H1 (cell line): ENCODE measurements around the gene VPS54. TPM values are rescaled to one million over a fixed set of nuclear protein-coding genes. Genes with fewer than 3 reads are reported as not detected.

Source experiments
- CTCF ChIA-PET: fragments of 300-600 bp; sonication (Branson Sonifier 250); formaldehyde crosslinking; loops from one replicate; lab custom pipeline; 2021; ENCODE audit not compliant: partially characterized antibody; lab: Charles Lee
- POLR2A ChIA-PET: fragments of 300-600 bp; sonication (Branson Sonifier 250); formaldehyde crosslinking; loops from one replicate; lab custom pipeline; 2021; ENCODE audit warnings: inconsistent platforms; ENCODE audit not compliant: partially characterized antibody; lab: Charles Lee
- DNase-seq, 2 experiments: peaks; one replicate each; pipeline versions ENCODE4 v3.0.0 to v3.0.0-alpha.2; 2010 to 2022; ENCODE audit warnings: low spot score in 2 of 2, low read depth in 1 of 2, mixed read lengths in 1 of 2
- FAIRE-seq: peaks from 2 replicates; lab custom pipeline; 2011; peaks lifted over from hg19 to GRCh38; lab: Jason Lieb, UNC
- H2AFZ ChIP-seq: 2 replicates; pipeline ENCODE4 v1.8.1; 2012; ENCODE audit warnings: low read length, inconsistent platforms
- H2AK5ac ChIP-seq: 2 replicates; pipeline ENCODE4 v1.6.1; 2013; ENCODE audit warnings: low read depth, low read length
- H2BK120ac ChIP-seq: replicated peaks from 2 replicates; pipeline ENCODE3; 2013; ENCODE audit warnings: low read depth, low read length, inconsistent platforms
- H2BK12ac ChIP-seq: 2 replicates; pipeline ENCODE4 v1.6.1; 2013; ENCODE audit warnings: low read depth, low read length
- H2BK15ac ChIP-seq: 2 replicates; pipeline ENCODE4 v1.6.1; 2013; ENCODE audit warnings: low read length
- H2BK20ac ChIP-seq: 2 replicates; pipeline ENCODE4 v1.6.1; 2013; ENCODE audit warnings: low read length
- H2BK5ac ChIP-seq: 2 replicates; pipeline ENCODE4 v1.6.1; 2013; ENCODE audit warnings: low read depth, low read length
- H3K14ac ChIP-seq: 2 replicates; pipeline ENCODE4 v1.6.1; 2013; ENCODE audit warnings: inconsistent platforms; ENCODE audit not compliant: insufficient read length
- H3K18ac ChIP-seq: 2 replicates; pipeline ENCODE4 v1.6.1; 2013; ENCODE audit warnings: low read length; ENCODE audit errors: extremely low read depth
- H3K23ac ChIP-seq: 2 replicates; pipeline ENCODE4 v1.6.1; 2013; ENCODE audit warnings: inconsistent platforms; ENCODE audit not compliant: insufficient read length
- H3K23me2 ChIP-seq: 2 replicates; pipeline ENCODE4 v1.6.1; 2013; ENCODE audit warnings: low read depth, low read length
- H3K27ac ChIP-seq: 2 replicates; pipeline ENCODE4 v1.6.1; 2011; ENCODE audit warnings: low read depth, low read length, inconsistent platforms
- H3K27me3 ChIP-seq, 4 experiments: replicated peaks in 1 of 4; 1 replicate in 1 of 4; 2 replicates in 3 of 4; pipeline versions ENCODE4 v1.6.1 to v1.8.1; 2011 to 2013; ENCODE audit warnings: low read length in 3 of 4, mild to moderate bottlenecking in 3 of 4, inconsistent platforms in 2 of 4, mixed read lengths in 2 of 4, moderate library complexity in 1 of 4; ENCODE audit not compliant: control insufficient read depth in 3 of 4, insufficient read depth in 3 of 4; ENCODE audit errors: extremely low read depth in 1 of 4
- H3K36me3 ChIP-seq, 4 experiments: 2 replicates each; pipeline versions ENCODE4 v1.6.1 to v1.8.1; 2011 to 2013; ENCODE audit warnings: mild to moderate bottlenecking in 4 of 4, low read length in 3 of 4, moderate library complexity in 2 of 4, control low read depth in 1 of 4, inconsistent platforms in 1 of 4; ENCODE audit not compliant: insufficient read depth in 4 of 4, control insufficient read depth in 2 of 4
- H3K4ac ChIP-seq: replicated peaks from 2 replicates; pipeline ENCODE3; 2013; ENCODE audit warnings: low read length, low read depth, mixed read lengths, inconsistent platforms; ENCODE audit not compliant: insufficient read length
- H3K4me1 ChIP-seq, 4 experiments: replicated peaks in 1 of 4; 1 replicate in 1 of 4; 2 replicates in 3 of 4; pipeline versions ENCODE4 v1.6.1 to v1.8.1; 2011 to 2013; ENCODE audit warnings: low read length in 3 of 4, inconsistent platforms in 2 of 4, mixed read lengths in 1 of 4; ENCODE audit not compliant: insufficient read depth in 4 of 4, control insufficient read depth in 3 of 4
- H3K4me2 ChIP-seq, 2 experiments: 2 replicates each; pipeline versions ENCODE4 v1.6.1 to v1.8.1; 2011 to 2013; ENCODE audit warnings: low read depth in 2 of 2, low read length in 2 of 2, control low read depth in 1 of 2, inconsistent platforms in 1 of 2, mild to moderate bottlenecking in 1 of 2; ENCODE audit not compliant: insufficient read depth in 1 of 2
- H3K4me3 ChIP-seq, 4 experiments: fragments of 200-600, 300-600 bp in 1 of 4; sonication (generic), shearing (Covaris generic), sonication (Bioruptor Twin) in 1 of 4; 2 replicates each; pipeline versions ENCODE4 v1.5.1 to v1.8.1; 2011 to 2016; ENCODE audit warnings: low read length in 4 of 4, low read depth in 3 of 4, control low read depth in 2 of 4, inconsistent platforms in 2 of 4, mild to moderate bottlenecking in 2 of 4, mixed read lengths in 1 of 4, moderate library complexity in 1 of 4; ENCODE audit not compliant: insufficient read depth in 2 of 4; ENCODE audit errors: extremely low read depth in 1 of 4
- H3K56ac ChIP-seq: replicated peaks from 2 replicates; pipeline ENCODE3; 2013; ENCODE audit warnings: low read depth, mild to moderate bottlenecking, mixed read lengths, low read length, inconsistent platforms; ENCODE audit not compliant: insufficient read length
- H3K79me1 ChIP-seq: 2 replicates; pipeline ENCODE4 v1.6.1; 2013; ENCODE audit warnings: low read depth, low read length, control low read depth
- H3K79me2 ChIP-seq, 2 experiments: 2 replicates each; pipeline versions ENCODE4 v1.6.1 to v1.8.1; 2012 to 2013; ENCODE audit warnings: low read length in 2 of 2, mild to moderate bottlenecking in 2 of 2, inconsistent platforms in 1 of 2; ENCODE audit not compliant: insufficient read depth in 2 of 2, control insufficient read depth in 1 of 2
- H3K9ac ChIP-seq, 4 experiments: replicated peaks in 1 of 4; 1 replicate in 1 of 4; 2 replicates in 3 of 4; pipeline versions ENCODE4 v1.6.1 to v1.8.1; 2011 to 2013; ENCODE audit warnings: low read depth in 3 of 4, low read length in 3 of 4, control low read depth in 2 of 4, mild to moderate bottlenecking in 2 of 4, moderate library complexity in 2 of 4, inconsistent platforms in 1 of 4; ENCODE audit errors: extremely low read depth in 1 of 4
- H3K9me3 ChIP-seq, 2 experiments: 2 replicates each; pipeline versions ENCODE4 v1.6.1 to v1.8.1; 2012 to 2013; ENCODE audit warnings: mild to moderate bottlenecking in 2 of 2, moderate library complexity in 2 of 2, control low read depth in 1 of 2, inconsistent platforms in 1 of 2, low read depth in 1 of 2, low read length in 1 of 2, mixed read lengths in 1 of 2; ENCODE audit not compliant: insufficient read depth in 2 of 2
- H4K20me1 ChIP-seq, 2 experiments: replicated peaks in 1 of 2; 2 replicates each; pipeline versions ENCODE3 to v1.8.1; 2011 to 2013; ENCODE audit warnings: inconsistent platforms in 2 of 2, low read length in 2 of 2, mild to moderate bottlenecking in 1 of 2; ENCODE audit not compliant: insufficient read depth in 2 of 2, control insufficient read depth in 1 of 2
- H4K5ac ChIP-seq: 2 replicates; pipeline ENCODE4 v1.6.1; 2013; ENCODE audit warnings: low read length, low read depth, mixed read lengths, inconsistent platforms; ENCODE audit not compliant: insufficient read length
- H4K8ac ChIP-seq: 2 replicates; pipeline ENCODE4 v1.8.0; 2013; ENCODE audit warnings: mild to moderate bottlenecking, moderate library complexity, low read length, inconsistent platforms; ENCODE audit not compliant: insufficient read depth; ENCODE audit errors: extremely low read depth
- H4K91ac ChIP-seq: replicated peaks from 2 replicates; pipeline ENCODE3; 2013; ENCODE audit warnings: low read length, mixed read lengths, inconsistent platforms; ENCODE audit not compliant: insufficient read length
- CBX8 ChIP-seq: fragments of 300-800, 300-1000 bp; sonication (generic); IDR thresholded peaks from 2 replicates; pipeline ENCODE4 v1.7.1; 2016; ENCODE audit warnings: low read depth, low read length, borderline replicate concordance
- CHD2 ChIP-seq: IDR thresholded peaks from 2 replicates; pipeline ENCODE4 v1.6.1; 2012; ENCODE audit warnings: low read length, improper control_type of control experiment
- JUN ChIP-seq: IDR thresholded peaks from 2 replicates; pipeline ENCODE4 v1.6.1; 2011; ENCODE audit warnings: low read depth, mild to moderate bottlenecking, improper control_type of control experiment, low read length
- MAFK ChIP-seq: IDR thresholded peaks from 2 replicates; pipeline ENCODE4 v1.6.1; 2012; ENCODE audit warnings: low read depth, mild to moderate bottlenecking, improper control_type of control experiment, low read length
- WGBS, 2 experiments: shearing (Covaris generic) in 1 of 2; methylation state at CpG; one replicate each; pipeline versions ENCODE4 v1.1.6 to v1.1.7; 2013 to 2015; ENCODE audit warnings: low lambda C conversion rate in 2 of 2, mixed read lengths in 2 of 2, inconsistent platforms in 1 of 2, low coverage in 1 of 2, missing lambda C conversion rate in 1 of 2; ENCODE audit not compliant: insufficient replicate concordance in 2 of 2, insufficient coverage in 1 of 2, insufficient read length in 1 of 2; ENCODE audit errors: extremely low coverage in 1 of 2, missing lambda C conversion rate in 1 of 2; 5-methylcytosine and 5-hydroxymethylcytosine counted together
- polyA plus RNA-seq, 7 experiments: library from polyadenylated mRNA; depleted of rRNA in 3 of 7; stranded (reverse) in 5 of 7; unstranded in 2 of 7; fragments of >200 nt in 5 of 7; fragments of 200-250 nt in 2 of 7; gene quantifications; 1 replicate in 5 of 7; 2 replicates in 1 of 7; 4 replicates in 1 of 7; pipeline versions ENCODE4 v1.2.1 to v1.2.3, GENCODE V29; 2011 to 2013; ENCODE audit warnings: missing spikeins in 2 of 7, mixed read lengths in 2 of 7
- total RNA-seq: library from RNA; stranded (reverse); fragmentation: NEBNext Ultra II Directional; extraction: Animal tissue kit (Norgen Biotek cat#: 25700); gene quantifications from 2 replicates; pipeline ENCODE4 v1.2.1, GENCODE V29; 2021

Gene VPS54
- total and polyA plus RNA-seq, 2 of the 8 experiments (the other 6 are each of a cell fraction or from before 2014, with no cell fraction given): 3.6 to 13.2 TPM

DNA sequence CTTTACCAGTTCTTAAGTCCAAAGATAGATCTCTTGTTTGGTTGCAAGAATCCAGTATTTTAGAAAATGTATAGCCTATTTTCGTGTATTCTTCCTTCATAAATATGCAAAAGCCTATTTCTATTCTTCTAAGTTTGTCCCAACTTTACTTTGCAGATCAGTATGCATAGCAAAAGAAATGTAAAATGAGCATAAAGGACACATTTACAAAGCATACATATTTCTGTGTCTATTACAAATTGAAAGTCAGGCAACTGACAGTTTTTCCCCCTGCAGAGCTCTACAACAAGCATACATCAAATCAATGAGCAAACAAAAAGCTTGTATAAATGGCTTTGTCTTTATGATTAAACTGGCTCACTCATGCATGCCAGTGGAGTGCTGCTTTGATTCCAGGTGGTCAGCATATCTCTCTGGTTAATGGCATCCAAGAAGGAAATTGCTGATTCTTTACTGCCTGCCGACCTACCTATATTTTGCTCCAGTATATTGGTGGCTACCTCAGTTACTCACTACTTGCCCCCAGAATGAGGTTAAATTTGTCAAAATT lies 10.0 kb upstream of the VPS54 start:
- no peak overlapping the region for H3K56ac ChIP-seq
- H3K9ac ChIP-seq: no peak overlapping the region
- TF ChIP-seq JUN (no peak), MAFK (no peak), CBX8 (no peak), CHD2 (no peak)
- no peak overlapping the region for H3K14ac ChIP-seq
- H3K23ac ChIP-seq: no peak overlapping the region
- no peak overlapping the region for H2AK5ac ChIP-seq
- WGBS, 2 experiments: 65% methylated on average over 2 of the region's 2 CpGs; no CpG with 5 or more reads in 1 of the 2 experiments
- H4K20me1 ChIP-seq: no peaks in the 10 kb centered on the region
- no peak overlapping the region for H3K27ac ChIP-seq
- DNase-seq (no peak), FAIRE-seq (no peak)
- no peak overlapping the region for H2BK5ac ChIP-seq
- no peaks in the 10 kb centered on the region for H3K23me2 ChIP-seq
- no peaks in the 10 kb centered on the region for H3K9me3 ChIP-seq
- no peak overlapping the region for H2BK12ac ChIP-seq
- H4K5ac ChIP-seq: no peak overlapping the region
- no peak overlapping the region for H3K18ac ChIP-seq
- no peaks in the 10 kb centered on the region for H3K79me1 ChIP-seq
- no peak overlapping the region for H4K8ac ChIP-seq
- H3K27me3 ChIP-seq: no peaks in the 10 kb centered on the region
- H3K4me2 ChIP-seq: peak overlapping the region in 1 of 2 experiments; percentile 36; a peak in 1 of 4 replicates
- H3K4ac ChIP-seq: no peak overlapping the region
- H4K91ac ChIP-seq: no peak overlapping the region
- no peak overlapping the region for H2BK120ac ChIP-seq
- ChIA-PET CTCF (interaction anchor here (1.1 to 2.0 kb wide), 2 partner anchors 21 to 25 kb away, joined by 3 to 6 read pairs; no protein-coding TSS in a partner anchor), POLR2A (interaction anchor here (0.7 kb wide), 1 partner anchor 139 kb away, joined by 3 read pairs; no protein-coding TSS in a partner anchor)
- no peak overlapping the region for H2AFZ ChIP-seq
- H2BK20ac ChIP-seq: no peak overlapping the region
- H3K79me2 ChIP-seq: no peaks in the 10 kb centered on the region
- H2BK15ac ChIP-seq: no peak overlapping the region
- peaks cover 0 to 5% (median 0%) of the 10 kb centered on the region in 4 experiments; a peak in 2 of 7 replicates for H3K4me1 ChIP-seq
- no peak overlapping the region for H3K4me3 ChIP-seq
- no peaks in the 10 kb centered on the region for H3K36me3 ChIP-seq
